Uterus (tissue), 2 donors: ENCODE data around the gene FAM83F.
"Not testable (repeated sequence)": the region's sequence is repeated elsewhere in the genome, so short reads cannot be mapped to it uniquely, and the experiment has no call there.

Experiments used
- POLR2A ChIP-seq, 2 donors: fragments of 450-650 bp; IDR thresholded peaks; one replicate each; pipeline ENCODE4 v1.6.1; 2016; ENCODE audit warnings: antibody characterized with exemption in 2 of 2, mild to moderate bottlenecking in 1 of 2, moderate library complexity in 1 of 2
- TF ChIP-seq, protein P1 (sequence below), 4 experiments: fragments of 200-600 bp in 2 of 4; fragments of 450-650 bp in 2 of 4; sonication (generic) in 2 of 4; IDR thresholded peaks; one replicate each; pipeline ENCODE4 v1.5.1; 2016 to 2019; ENCODE audit warnings: antibody characterized with exemption in 4 of 4, mild to moderate bottlenecking in 2 of 4, moderate library complexity in 1 of 4

DNA sequence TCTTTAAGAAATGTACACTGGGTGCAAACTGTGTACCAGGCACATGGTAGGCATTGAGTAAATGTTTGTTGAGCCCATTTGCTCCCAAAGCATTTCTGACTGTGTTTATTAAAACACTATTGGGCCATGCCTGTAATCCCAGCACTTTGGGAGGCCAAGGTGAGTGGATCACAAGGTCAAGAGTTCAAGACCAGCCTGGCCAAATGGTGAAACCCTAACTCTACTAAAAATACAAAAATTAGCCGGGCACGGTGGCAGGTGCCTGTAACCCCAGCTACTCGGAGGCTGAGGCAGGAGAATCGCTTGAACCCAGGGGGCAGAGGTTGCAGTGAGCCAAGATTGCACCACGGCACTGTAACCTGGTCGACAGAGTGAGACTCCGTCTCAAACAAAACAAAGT lies 1.9 kb upstream of the FAM83F start:
- TF ChIP-seq, protein P1, sequence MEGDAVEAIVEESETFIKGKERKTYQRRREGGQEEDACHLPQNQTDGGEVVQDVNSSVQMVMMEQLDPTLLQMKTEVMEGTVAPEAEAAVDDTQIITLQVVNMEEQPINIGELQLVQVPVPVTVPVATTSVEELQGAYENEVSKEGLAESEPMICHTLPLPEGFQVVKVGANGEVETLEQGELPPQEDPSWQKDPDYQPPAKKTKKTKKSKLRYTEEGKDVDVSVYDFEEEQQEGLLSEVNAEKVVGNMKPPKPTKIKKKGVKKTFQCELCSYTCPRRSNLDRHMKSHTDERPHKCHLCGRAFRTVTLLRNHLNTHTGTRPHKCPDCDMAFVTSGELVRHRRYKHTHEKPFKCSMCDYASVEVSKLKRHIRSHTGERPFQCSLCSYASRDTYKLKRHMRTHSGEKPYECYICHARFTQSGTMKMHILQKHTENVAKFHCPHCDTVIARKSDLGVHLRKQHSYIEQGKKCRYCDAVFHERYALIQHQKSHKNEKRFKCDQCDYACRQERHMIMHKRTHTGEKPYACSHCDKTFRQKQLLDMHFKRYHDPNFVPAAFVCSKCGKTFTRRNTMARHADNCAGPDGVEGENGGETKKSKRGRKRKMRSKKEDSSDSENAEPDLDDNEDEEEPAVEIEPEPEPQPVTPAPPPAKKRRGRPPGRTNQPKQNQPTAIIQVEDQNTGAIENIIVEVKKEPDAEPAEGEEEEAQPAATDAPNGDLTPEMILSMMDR (IDR thresholded peaks at IDR 0.05), result not testable (repeated sequence)
- TF ChIP-seq POLR2A (IDR thresholded peaks at IDR 0.05), result not testable (repeated sequence)
